Measurements from ENCODE around the gene SH3TC2. TPM values are rescaled to one million over a fixed set of nuclear protein-coding genes. Genes with fewer than 3 reads are reported as not detected.
A peak's percentile ranks its signal among the peaks of the same experiment; 100 is the strongest.

Gene SH3TC2
- polyA plus RNA-seq, 1 donor (not counting 4 experiments of a cell fraction or from before 2014, with no cell fraction given), result 19.0 TPM

- Histone ChIP-seq H3K36me3 (ENCODE audit: control insufficient read depth in 2 of 2, extremely low read depth in 1 of 2, insufficient read depth in 2 of 2, low read length in 2 of 2) (no peaks in the 10 kb centered on the region), H3K4me2 (ENCODE audit: control insufficient read depth, extremely low read depth, insufficient read depth, low read depth, low read length) (peak overlapping the region; percentile 42), H2AFZ (ENCODE audit: control insufficient read depth, low read length) (no peak overlapping the region), H3K27me3 (ENCODE audit: control insufficient read depth, extremely low read depth, insufficient read depth, low read length) (no peaks in the 10 kb centered on the region), H3K4me3 (ENCODE audit: control insufficient read depth in 2 of 3, extremely low read depth in 1 of 3, insufficient read depth in 2 of 3, low read depth in 1 of 3, low read length in 3 of 3) (no peak overlapping the region), H3K9me1 (ENCODE audit: control insufficient read depth, extremely low read depth, insufficient read depth, low read length) (no peaks in the 10 kb centered on the region), H3K9ac (ENCODE audit: control insufficient read depth, extremely low read depth, insufficient read depth, low read length) (peak overlapping the region; percentile 54), H3K9me3 (ENCODE audit: control insufficient read depth, low read depth, low read length) (no peaks in the 10 kb centered on the region), H3K27ac (ENCODE audit: control insufficient read depth, insufficient read depth, low read length) (peak overlapping the region; percentile 94), H3K4me1 (ENCODE audit: control insufficient read depth, extremely low read depth, insufficient read depth, low read length) (peaks cover 66% of the 10 kb centered on the region), H3K79me2 (ENCODE audit: control insufficient read depth, insufficient read depth, low read length) (no peaks in the 10 kb centered on the region), H4K20me1 (ENCODE audit: control insufficient read depth, extremely low read depth, insufficient read depth, low read length) (no peaks in the 10 kb centered on the region)
- DNase-seq (ENCODE audit: low read depth, low spot score) (no peak), FAIRE-seq (no peak)
- TF ChIP-seq CTCF (optimal IDR thresholded peaks at IDR 0.05 in 1 of 3, IDR thresholded peaks at IDR 0.05 in 1 of 3, conservative IDR thresholded peaks at IDR 0.05 in 1 of 3; ENCODE audit: extremely low read depth in 1 of 3, insufficient read depth in 2 of 3, low read length in 3 of 3) (no peak), EZH2 (IDR thresholded peaks at IDR 0.05; ENCODE audit: low read length) (no peak)
- dilution Hi-C loops (cut with MboI; ENCODE audit: extremely low pct_ligation_motif_present, low sequenced_read_pairs), result no loop called here
Measured at GRCh38 chr5:148973455-148973854, 89.4 kb downstream of the SH3TC2 start.

GRCh38 chr5:148972974-148973374 lies 89.9 kb downstream of the SH3TC2 start:
- no peak for DNase-seq (ENCODE audit: low read depth, low spot score)
- Histone ChIP-seq H3K4me2 (ENCODE audit: control insufficient read depth, extremely low read depth, insufficient read depth, low read depth, low read length) (peak overlapping the region; percentile 42), H3K9ac (ENCODE audit: control insufficient read depth, extremely low read depth, insufficient read depth, low read length) (peak overlapping the region; percentile 54), H3K79me2 (ENCODE audit: control insufficient read depth, insufficient read depth, low read length) (no peaks in the 10 kb centered on the region), H3K36me3 (ENCODE audit: control insufficient read depth in 2 of 2, extremely low read depth in 1 of 2, insufficient read depth in 2 of 2, low read length in 2 of 2) (no peaks in the 10 kb centered on the region), H4K20me1 (ENCODE audit: control insufficient read depth, extremely low read depth, insufficient read depth, low read length) (no peaks in the 10 kb centered on the region), H3K4me3 (ENCODE audit: control insufficient read depth in 2 of 3, extremely low read depth in 1 of 3, insufficient read depth in 2 of 3, low read depth in 1 of 3, low read length in 3 of 3) (no peak overlapping the region), H2AFZ (ENCODE audit: control insufficient read depth, low read length) (no peak overlapping the region), H3K27ac (ENCODE audit: control insufficient read depth, insufficient read depth, low read length) (peak overlapping the region; percentile 94), H3K27me3 (ENCODE audit: control insufficient read depth, extremely low read depth, insufficient read depth, low read length) (no peaks in the 10 kb centered on the region), H3K9me3 (ENCODE audit: control insufficient read depth, low read depth, low read length) (no peaks in the 10 kb centered on the region), H3K4me1 (ENCODE audit: control insufficient read depth, extremely low read depth, insufficient read depth, low read length) (peaks cover 61% of the 10 kb centered on the region), H3K9me1 (ENCODE audit: control insufficient read depth, extremely low read depth, insufficient read depth, low read length) (no peaks in the 10 kb centered on the region)
- no peak for TF ChIP-seq CTCF (optimal IDR thresholded peaks at IDR 0.05 in 1 of 3, IDR thresholded peaks at IDR 0.05 in 1 of 3, conservative IDR thresholded peaks at IDR 0.05 in 1 of 3; ENCODE audit: extremely low read depth in 1 of 3, insufficient read depth in 2 of 3, low read length in 3 of 3)
- TF ChIP-seq EZH2 (IDR thresholded peaks at IDR 0.05; ENCODE audit: low read length), result no peak
- dilution Hi-C loops (cut with MboI; ENCODE audit: extremely low pct_ligation_motif_present, low sequenced_read_pairs), result no loop called here
- peak; percentile 89 for FAIRE-seq

All from keratinocyte (primary cell).